Upper lobe of left lung (tissue), 4 donors: ENCODE data around the gene FCHO1.
A peak's percentile ranks its signal among the peaks of the same experiment; 100 is the strongest.

Experiments used
- EP300 ChIP-seq, 4 donors: sonication (generic); formaldehyde crosslinking; IDR thresholded peaks; one replicate each; pipeline ENCODE4 v1.5.1; 2017; ENCODE audit warnings: antibody characterized with exemption in 4 of 4, control low read depth in 2 of 4
- POLR2A ChIP-seq, 4 donors: fragments of 450-650 bp; IDR thresholded peaks; one replicate each; pipeline ENCODE4 v1.5.1; 2016 to 2017; ENCODE audit warnings: antibody characterized with exemption in 4 of 4, mild to moderate bottlenecking in 2 of 4
- POLR2AphosphoS5 ChIP-seq, 2 donors: sonication (generic); formaldehyde crosslinking; IDR thresholded peaks; one replicate each; pipeline ENCODE4 v1.5.1; 2017; ENCODE audit warnings: antibody characterized with exemption in 2 of 2
- TF ChIP-seq, protein P1 (sequence below), 6 experiments: fragments of 450-650 bp in 4 of 6; fragments of 200-600 bp in 2 of 6; sonication (generic) in 2 of 6; IDR thresholded peaks; one replicate each; pipeline ENCODE4 v1.5.1; 2016 to 2019; ENCODE audit warnings: antibody characterized with exemption in 6 of 6

DNA sequence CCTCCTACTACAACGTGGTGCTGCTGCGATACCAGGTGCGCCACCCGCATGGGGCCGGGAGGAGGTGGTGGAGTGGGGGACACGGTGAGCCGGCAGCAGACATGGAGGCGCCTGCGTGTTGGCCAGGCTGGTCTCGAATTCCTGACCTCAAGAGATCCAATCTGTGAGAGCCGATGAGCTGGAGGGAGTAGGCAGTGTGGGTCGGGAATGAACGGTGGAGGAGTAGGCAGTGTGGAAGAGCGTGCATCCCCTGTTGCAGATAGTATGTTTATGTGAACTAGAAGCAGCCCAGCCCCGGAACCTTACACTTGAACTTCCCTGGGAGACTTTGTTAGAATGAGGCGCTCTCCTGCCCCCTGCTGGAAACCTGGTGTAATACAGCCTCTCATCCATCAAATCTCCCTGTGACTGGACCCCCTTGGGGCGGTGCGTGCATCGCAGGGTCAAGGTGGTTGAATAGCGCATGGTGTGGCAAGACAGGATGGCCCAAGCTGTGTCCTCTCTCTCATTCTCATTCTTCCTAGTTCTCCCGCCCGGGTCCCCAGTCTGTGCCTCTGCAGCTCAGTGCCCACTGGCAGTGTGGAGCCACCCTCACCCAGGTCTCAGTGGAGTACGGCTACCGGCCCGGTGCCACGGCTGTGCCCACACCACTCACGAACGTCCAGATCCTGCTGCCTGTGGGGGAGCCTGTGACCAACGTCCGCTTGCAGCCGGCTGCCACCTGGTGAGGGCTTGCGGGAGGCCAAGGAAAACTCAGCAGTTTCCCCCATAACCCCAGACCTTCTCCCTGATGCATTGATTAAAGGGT, 33.1 kb downstream of the FCHO1 start:
- TF ChIP-seq, protein P1, sequence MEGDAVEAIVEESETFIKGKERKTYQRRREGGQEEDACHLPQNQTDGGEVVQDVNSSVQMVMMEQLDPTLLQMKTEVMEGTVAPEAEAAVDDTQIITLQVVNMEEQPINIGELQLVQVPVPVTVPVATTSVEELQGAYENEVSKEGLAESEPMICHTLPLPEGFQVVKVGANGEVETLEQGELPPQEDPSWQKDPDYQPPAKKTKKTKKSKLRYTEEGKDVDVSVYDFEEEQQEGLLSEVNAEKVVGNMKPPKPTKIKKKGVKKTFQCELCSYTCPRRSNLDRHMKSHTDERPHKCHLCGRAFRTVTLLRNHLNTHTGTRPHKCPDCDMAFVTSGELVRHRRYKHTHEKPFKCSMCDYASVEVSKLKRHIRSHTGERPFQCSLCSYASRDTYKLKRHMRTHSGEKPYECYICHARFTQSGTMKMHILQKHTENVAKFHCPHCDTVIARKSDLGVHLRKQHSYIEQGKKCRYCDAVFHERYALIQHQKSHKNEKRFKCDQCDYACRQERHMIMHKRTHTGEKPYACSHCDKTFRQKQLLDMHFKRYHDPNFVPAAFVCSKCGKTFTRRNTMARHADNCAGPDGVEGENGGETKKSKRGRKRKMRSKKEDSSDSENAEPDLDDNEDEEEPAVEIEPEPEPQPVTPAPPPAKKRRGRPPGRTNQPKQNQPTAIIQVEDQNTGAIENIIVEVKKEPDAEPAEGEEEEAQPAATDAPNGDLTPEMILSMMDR (IDR thresholded peaks at IDR 0.05) = peak; percentile 64 to 84 (median 77)
- TF ChIP-seq POLR2AphosphoS5 (IDR thresholded peaks at IDR 0.05) (no peak), EP300 (IDR thresholded peaks at IDR 0.05) (no peak), POLR2A (IDR thresholded peaks at IDR 0.05) (no peak)
